8988T (cell line): ENCODE results near the gene HPDL.
"Not testable (repeated sequence)": the region's sequence is repeated elsewhere in the genome, so short reads cannot be mapped to it uniquely, and the experiment has no call there.

Source experiments
- DNase-seq: peaks from one replicate; pipeline ENCODE4 v3.0.0; 2011

The HPDL gene

GRCh38 chr1:45354838-45355237, 28.1 kb downstream of the HPDL start:
- no peak for DNase-seq

GRCh38 chr1:45355683-45356082, 29.0 kb downstream of the HPDL start:
- DNase-seq, result no peak

- no peak for DNase-seq
Observed at GRCh38 chr1:45356186-45356585, 29.5 kb downstream of the HPDL start.

GRCh38 chr1:45359882-45360513, 33.3 kb downstream of the HPDL start:
- DNase-seq, result no peak

- DNase-seq, result not testable (repeated sequence)
Observed at GRCh38 chr1:45360981-45361380, 34.3 kb downstream of the HPDL start.

- no peak for DNase-seq
Observed at GRCh38 chr1:45364294-45364693, 37.6 kb downstream of the HPDL start.

GRCh38 chr1:45365051-45365450, 38.4 kb downstream of the HPDL start:
- no peak for DNase-seq

GRCh38 chr1:45370575-45370974, 43.9 kb downstream of the HPDL start:
- no peak for DNase-seq

- DNase-seq, result no peak
Observed at GRCh38 chr1:45373573-45373972, 46.9 kb downstream of the HPDL start.

- no peak for DNase-seq
Observed at GRCh38 chr1:45375104-45376090, 48.7 kb downstream of the HPDL start.

GRCh38 chr1:45378184-45378583, 51.5 kb downstream of the HPDL start:
- no peak for DNase-seq
